Measurements from ENCODE around the gene LRRC41. TPM values are rescaled to one million over a fixed set of nuclear protein-coding genes. Genes with fewer than 3 reads are reported as not detected.

The LRRC41 gene
- total RNA-seq, 5 donors from 2014 or later (not counting 1 experiment from before 2014, with no cell fraction given) = 31.4 to 35.3 (median 34.6) TPM

GRCh38 chr1:46274225-46275029 lies 29.0 kb downstream of the LRRC41 start:
- Histone ChIP-seq H3K9me3 (no peaks in the 10 kb centered on the region), H3K4me3 (ENCODE audit: control insufficient read depth in 1 of 2, extremely low read depth in 1 of 2, low read length in 1 of 2) (no peak overlapping the region), H3K36me3 (ENCODE audit: control insufficient read depth in 2 of 2, extremely low read depth in 1 of 2, insufficient read depth in 1 of 2, low read length in 1 of 2) (peaks cover 2 to 6% of the 10 kb centered on the region in 2 donors), H3K27ac (ENCODE audit: low read length) (no peak overlapping the region), H3K4me1 (ENCODE audit: control insufficient read depth in 1 of 2, extremely low read depth in 1 of 2, insufficient read depth in 2 of 2, low read length in 2 of 2) (no peaks in the 10 kb centered on the region), H3K27me3 (replicated peaks in 1 of 2; ENCODE audit: control insufficient read depth in 2 of 2, extremely low read depth in 1 of 2, insufficient read depth in 2 of 2, low read length in 1 of 2) (no peaks in the 10 kb centered on the region)
- H3K4me3 Mint-ChIP-seq = no peak overlapping the region
- no peak overlapping the region for H3K27ac Mint-ChIP-seq
- H3K36me3 Mint-ChIP-seq = peaks cover 3% of the 10 kb centered on the region
- DNase-seq (no peak), ATAC-seq (replicated peaks in 1 of 4) (no peak)
- H3K9me3 Mint-ChIP-seq = no peaks in the 10 kb centered on the region
- no peaks in the 10 kb centered on the region for H3K4me1 Mint-ChIP-seq
- no peaks in the 10 kb centered on the region for H3K27me3 Mint-ChIP-seq
- ChIA-PET POLR2A (interaction anchor here in 1 of 2 donors (0.6 kb wide), 1 partner anchor 27 kb away, joined by 3 read pairs; no protein-coding TSS in a partner anchor), CTCF (no interaction called here)
- 100% methylated on average over 3 of the region's 6 CpGs for WGBS (ENCODE audit: insufficient coverage)

DNA sequence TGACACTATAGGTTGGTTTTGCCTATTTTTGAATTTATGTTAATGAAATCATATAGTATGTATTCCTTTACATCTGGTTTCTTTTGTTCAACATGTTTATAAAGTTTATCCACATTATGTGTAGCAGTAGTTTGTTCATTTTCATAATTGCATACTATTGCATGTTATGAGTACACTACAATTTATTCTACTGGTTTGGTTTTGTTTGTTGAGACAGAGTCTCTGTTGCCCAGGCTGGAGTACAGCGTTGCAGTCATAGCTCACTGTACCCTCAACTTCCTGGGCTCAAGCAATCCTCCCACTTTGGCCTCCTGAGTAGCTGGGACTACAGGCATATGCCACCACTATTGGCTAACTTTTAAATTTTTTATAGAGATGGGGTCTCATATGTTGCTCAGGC lies 34.8 kb downstream of the LRRC41 start:
- no peak overlapping the region for H3K4me3 ChIP-seq (ENCODE audit: control insufficient read depth in 1 of 2, extremely low read depth in 1 of 2, low read length in 1 of 2)
- POLR2A ChIA-PET = interaction anchor here in 1 of 2 donors (0.5 kb wide), 1 partner anchor 1834 kb away, joined by 7 read pairs; no protein-coding TSS in a partner anchor
- no peaks in the 10 kb centered on the region for H3K9me3 ChIP-seq
- H3K36me3 ChIP-seq (ENCODE audit: control insufficient read depth in 2 of 2, extremely low read depth in 1 of 2, insufficient read depth in 1 of 2, low read length in 1 of 2) = peaks cover 0 to 2% of the 10 kb centered on the region in 2 donors
- no peaks in the 10 kb centered on the region for H3K4me1 ChIP-seq (ENCODE audit: control insufficient read depth in 1 of 2, extremely low read depth in 1 of 2, insufficient read depth in 2 of 2, low read length in 2 of 2)
- Mint-ChIP-seq H3K4me3 (no peak overlapping the region), H3K27ac (no peak overlapping the region), H3K27me3 (no peaks in the 10 kb centered on the region), H3K4me1 (no peaks in the 10 kb centered on the region), H3K9me3 (no peaks in the 10 kb centered on the region), H3K36me3 (peaks cover 3% of the 10 kb centered on the region)
- CTCF ChIA-PET = no interaction called here
- DNase-seq = no peak
- no peaks in the 10 kb centered on the region for H3K27me3 ChIP-seq (replicated peaks in 1 of 2; ENCODE audit: control insufficient read depth in 2 of 2, extremely low read depth in 1 of 2, insufficient read depth in 2 of 2, low read length in 1 of 2)
- H3K27ac ChIP-seq (ENCODE audit: low read length) = no peak overlapping the region
- no CpG with 5 or more reads among the region's 1 CpG for WGBS (ENCODE audit: insufficient coverage)
- ATAC-seq (replicated peaks in 1 of 4) = no peak

GRCh38 chr1:46263146-46263545 lies 40.3 kb downstream of the LRRC41 start:
- WGBS (ENCODE audit: insufficient coverage) = no CpG with 5 or more reads among the region's 2 CpGs
- H3K27me3 ChIP-seq (replicated peaks in 1 of 2; ENCODE audit: control insufficient read depth in 2 of 2, extremely low read depth in 1 of 2, insufficient read depth in 2 of 2, low read length in 1 of 2) = no peaks in the 10 kb centered on the region
- Mint-ChIP-seq H3K27me3 (no peaks in the 10 kb centered on the region), H3K4me3 (no peak overlapping the region), H3K27ac (no peak overlapping the region), H3K9me3 (no peaks in the 10 kb centered on the region), H3K4me1 (no peaks in the 10 kb centered on the region), H3K36me3 (peaks cover 3% of the 10 kb centered on the region)
- CTCF ChIA-PET = interaction anchor here in 1 of 2 donors (0.5 kb wide), 1 partner anchor 86 kb away, joined by 4 read pairs; no protein-coding TSS in a partner anchor
- no peak overlapping the region for H3K4me3 ChIP-seq (ENCODE audit: control insufficient read depth in 1 of 2, extremely low read depth in 1 of 2, low read length in 1 of 2)
- POLR2A ChIA-PET = no interaction called here
- peaks cover 0 to 2% of the 10 kb centered on the region in 2 donors for H3K36me3 ChIP-seq (ENCODE audit: control insufficient read depth in 2 of 2, extremely low read depth in 1 of 2, insufficient read depth in 1 of 2, low read length in 1 of 2)
- no peaks in the 10 kb centered on the region for H3K4me1 ChIP-seq (ENCODE audit: control insufficient read depth in 1 of 2, extremely low read depth in 1 of 2, insufficient read depth in 2 of 2, low read length in 2 of 2)
- no peak for DNase-seq
- no peak for ATAC-seq (replicated peaks in 1 of 4)
- H3K9me3 ChIP-seq = no peaks in the 10 kb centered on the region
- no peak overlapping the region for H3K27ac ChIP-seq (ENCODE audit: low read length)

DNA sequence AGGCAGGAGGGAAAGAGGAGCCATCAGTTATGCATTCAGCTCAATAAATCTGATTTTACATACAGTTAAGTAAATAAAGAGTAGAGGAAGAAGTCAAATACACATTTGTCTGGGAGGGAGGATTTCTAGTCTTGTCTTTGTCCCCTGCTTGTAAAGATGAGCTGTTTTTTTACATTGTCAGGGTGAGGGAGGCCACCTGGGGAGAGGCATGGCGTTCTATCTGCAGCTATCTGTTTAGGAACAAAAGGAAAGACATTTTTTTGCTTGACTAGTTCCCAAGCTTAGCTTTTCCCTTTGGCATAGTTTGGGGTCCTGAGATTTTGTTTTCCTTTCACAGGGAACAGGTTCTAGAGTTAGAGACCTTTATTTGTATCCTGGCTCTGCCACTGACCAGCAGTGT lies 40.9 kb downstream of the LRRC41 start:
- no peak for ATAC-seq (replicated peaks in 1 of 4)
- no peaks in the 10 kb centered on the region for H3K9me3 ChIP-seq
- no peak for DNase-seq
- H3K4me3 ChIP-seq (ENCODE audit: control insufficient read depth in 1 of 2, extremely low read depth in 1 of 2, low read length in 1 of 2) = no peak overlapping the region
- Mint-ChIP-seq H3K9me3 (no peaks in the 10 kb centered on the region), H3K4me3 (no peak overlapping the region), H3K4me1 (no peaks in the 10 kb centered on the region), H3K36me3 (peaks cover 3% of the 10 kb centered on the region), H3K27me3 (no peaks in the 10 kb centered on the region), H3K27ac (no peak overlapping the region)
- peaks cover 0 to 2% of the 10 kb centered on the region in 2 donors for H3K36me3 ChIP-seq (ENCODE audit: control insufficient read depth in 2 of 2, extremely low read depth in 1 of 2, insufficient read depth in 1 of 2, low read length in 1 of 2)
- no peaks in the 10 kb centered on the region for H3K27me3 ChIP-seq (replicated peaks in 1 of 2; ENCODE audit: control insufficient read depth in 2 of 2, extremely low read depth in 1 of 2, insufficient read depth in 2 of 2, low read length in 1 of 2)
- ChIA-PET POLR2A (no interaction called here), CTCF (no interaction called here)
- no peak overlapping the region for H3K27ac ChIP-seq (ENCODE audit: low read length)
- no peaks in the 10 kb centered on the region for H3K4me1 ChIP-seq (ENCODE audit: control insufficient read depth in 1 of 2, extremely low read depth in 1 of 2, insufficient read depth in 2 of 2, low read length in 2 of 2)
- WGBS (ENCODE audit: insufficient coverage) = 100% methylated on average over 1 of the region's 1 CpG

DNA sequence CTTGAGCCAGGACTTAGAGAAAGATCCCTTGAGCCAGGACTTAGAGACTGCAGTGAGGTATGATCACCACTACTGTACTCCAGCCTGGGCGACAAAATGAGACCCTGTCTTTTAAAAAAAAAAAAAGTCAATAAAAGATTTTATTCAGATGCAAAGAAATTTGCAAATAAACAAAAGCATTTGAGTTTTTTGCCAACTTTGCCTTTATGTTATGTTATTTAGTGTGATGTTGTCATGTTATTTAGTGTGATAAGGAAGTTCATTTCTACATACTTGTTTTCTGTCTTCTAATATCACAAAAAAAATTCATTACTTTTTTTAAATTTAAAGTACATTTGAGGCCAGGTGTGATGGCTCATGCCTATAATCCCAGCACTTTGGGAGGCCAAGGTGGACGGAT lies 46.9 kb downstream of the LRRC41 start:
- no peaks in the 10 kb centered on the region for H3K4me1 Mint-ChIP-seq
- no peaks in the 10 kb centered on the region for H3K27me3 Mint-ChIP-seq
- H3K4me3 ChIP-seq (ENCODE audit: control insufficient read depth in 1 of 2, extremely low read depth in 1 of 2, low read length in 1 of 2) = no peak overlapping the region
- ATAC-seq (replicated peaks in 1 of 4) (no peak), DNase-seq (no peak)
- no peak overlapping the region for H3K4me3 Mint-ChIP-seq
- no peaks in the 10 kb centered on the region for H3K27me3 ChIP-seq (replicated peaks in 1 of 2; ENCODE audit: control insufficient read depth in 2 of 2, extremely low read depth in 1 of 2, insufficient read depth in 2 of 2, low read length in 1 of 2)
- no peaks in the 10 kb centered on the region for H3K36me3 ChIP-seq (ENCODE audit: control insufficient read depth in 2 of 2, extremely low read depth in 1 of 2, insufficient read depth in 1 of 2, low read length in 1 of 2)
- no peaks in the 10 kb centered on the region for H3K9me3 ChIP-seq
- H3K27ac Mint-ChIP-seq = no peak overlapping the region
- H3K27ac ChIP-seq (ENCODE audit: low read length) = no peak overlapping the region
- no peaks in the 10 kb centered on the region for H3K4me1 ChIP-seq (ENCODE audit: control insufficient read depth in 1 of 2, extremely low read depth in 1 of 2, insufficient read depth in 2 of 2, low read length in 2 of 2)
- no CpG with 5 or more reads among the region's 2 CpGs for WGBS (ENCODE audit: insufficient coverage)
- CTCF ChIA-PET = no interaction called here
- H3K36me3 Mint-ChIP-seq = no peaks in the 10 kb centered on the region
- POLR2A ChIA-PET = no interaction called here
- H3K9me3 Mint-ChIP-seq = no peaks in the 10 kb centered on the region

GRCh38 chr1:46254668-46255067 lies 48.7 kb downstream of the LRRC41 start:
- Histone ChIP-seq H3K27ac (ENCODE audit: low read length) (no peak overlapping the region), H3K36me3 (ENCODE audit: control insufficient read depth in 2 of 2, extremely low read depth in 1 of 2, insufficient read depth in 1 of 2, low read length in 1 of 2) (no peaks in the 10 kb centered on the region), H3K27me3 (replicated peaks in 1 of 2; ENCODE audit: control insufficient read depth in 2 of 2, extremely low read depth in 1 of 2, insufficient read depth in 2 of 2, low read length in 1 of 2) (no peaks in the 10 kb centered on the region), H3K9me3 (no peaks in the 10 kb centered on the region), H3K4me1 (ENCODE audit: control insufficient read depth in 1 of 2, extremely low read depth in 1 of 2, insufficient read depth in 2 of 2, low read length in 2 of 2) (no peaks in the 10 kb centered on the region), H3K4me3 (ENCODE audit: control insufficient read depth in 1 of 2, extremely low read depth in 1 of 2, low read length in 1 of 2) (no peak overlapping the region)
- Mint-ChIP-seq H3K27me3 (no peaks in the 10 kb centered on the region), H3K27ac (no peak overlapping the region), H3K4me3 (no peak overlapping the region), H3K4me1 (no peaks in the 10 kb centered on the region), H3K36me3 (no peaks in the 10 kb centered on the region), H3K9me3 (no peaks in the 10 kb centered on the region)
- ATAC-seq (replicated peaks in 1 of 4) = no peak
- POLR2A ChIA-PET = no interaction called here
- WGBS (ENCODE audit: insufficient coverage) = 94% methylated on average over 5 of the region's 5 CpGs
- CTCF ChIA-PET = interaction anchor here in 1 of 2 donors (0.6 kb wide), 2 partner anchors 49 to 434 kb away, joined by 3 to 4 read pairs; no protein-coding TSS in a partner anchor
- no peak for DNase-seq

All from T-cell (primary cell).